GM23338 (cell line): ENCODE results near the gene SNORC. TPM values are rescaled to one million over a fixed set of nuclear protein-coding genes. Genes with fewer than 3 reads are reported as not detected.

Experiments
- ATAC-seq: fragments of 200-7000 bp; cut with Tn5 transposase; 3 replicates; pipeline ENCODE4 v1.9.1; 2020
- DNase-seq: peaks from one replicate; pipeline ENCODE4 v3.0.0-alpha.2; 2015; ENCODE audit warnings: low spot score
- H2AFZ ChIP-seq: fragments of 200-600 bp; sonication (generic); 2 replicates; pipeline ENCODE4 v1.8.0; 2016; ENCODE audit warnings: antibody characterized with exemption, mild to moderate bottlenecking, moderate library complexity
- H3F3A ChIP-seq: fragments of 200-600 bp; sonication (generic); replicated peaks from 2 replicates; pipeline ENCODE4 v1.8.0; 2017; ENCODE audit warnings: antibody characterized with exemption, mixed run types, low read depth
- H3K27ac ChIP-seq: fragments of 200-600 bp; sonication (generic); 2 replicates; pipeline ENCODE4 v1.6.1; 2016; ENCODE audit warnings: low read depth
- H3K27me3 ChIP-seq: fragments of 200-600 bp; sonication (generic); 2 replicates; pipeline ENCODE4 v1.8.0; 2016; ENCODE audit warnings: mild to moderate bottlenecking, mixed run types, moderate library complexity; ENCODE audit not compliant: insufficient read depth
- H3K36me3 ChIP-seq: fragments of 200-600 bp; sonication (generic); 2 replicates; pipeline ENCODE4 v1.8.0; 2016; ENCODE audit warnings: mild to moderate bottlenecking; ENCODE audit not compliant: insufficient read depth
- H3K4me1 ChIP-seq: fragments of 200-600 bp; sonication (generic); 2 replicates; pipeline ENCODE4 v1.8.0; 2016; ENCODE audit warnings: mild to moderate bottlenecking, moderate library complexity; ENCODE audit not compliant: insufficient read depth
- H3K4me2 ChIP-seq: fragments of 200-600 bp; sonication (generic); 2 replicates; pipeline ENCODE4 v1.7.1; 2017; ENCODE audit warnings: mixed run types
- H3K4me3 ChIP-seq: fragments of 200-600 bp; sonication (generic); 2 replicates; pipeline ENCODE4 v1.6.1; 2016; ENCODE audit warnings: mixed run types
- H3K79me2 ChIP-seq: fragments of 200-600 bp; sonication (generic); replicated peaks from 2 replicates; pipeline ENCODE4 v1.8.0; 2017; ENCODE audit warnings: mild to moderate bottlenecking; ENCODE audit not compliant: insufficient read depth
- H3K9me2 ChIP-seq: fragments of 200-600 bp; sonication (generic); 2 replicates; pipeline ENCODE4 v1.8.0; 2017; ENCODE audit not compliant: insufficient read depth
- H4K20me1 ChIP-seq: fragments of 200-600 bp; sonication (generic); replicated peaks from 2 replicates; pipeline ENCODE4 v1.8.0; 2017; ENCODE audit warnings: mild to moderate bottlenecking; ENCODE audit not compliant: insufficient read depth
- H3K27ac Mint-ChIP-seq: 2 replicates; pipeline ENCODE4 v1.8.0; 2020; ENCODE audit warnings: inconsistent platforms, mild to moderate bottlenecking, moderate library complexity, mixed read lengths
- H3K27me3 Mint-ChIP-seq: 3 replicates; pipeline ENCODE4 v1.8.0; 2022; ENCODE audit warnings: low read depth, mild to moderate bottlenecking, moderate library complexity, mixed read lengths, inconsistent platforms; ENCODE audit not compliant: insufficient read depth, poor library complexity
- H3K36me3 Mint-ChIP-seq: 3 replicates; pipeline ENCODE4 v1.8.0; 2021; ENCODE audit warnings: low read depth, mild to moderate bottlenecking, inconsistent platforms, moderate library complexity, mixed read lengths
- H3K4me1 Mint-ChIP-seq: 3 replicates; pipeline ENCODE4 v1.8.0; 2020; ENCODE audit warnings: mild to moderate bottlenecking, inconsistent platforms, mixed read lengths
- H3K4me3 Mint-ChIP-seq: 3 replicates; pipeline ENCODE4 v1.8.0; 2021; ENCODE audit warnings: moderate library complexity, mild to moderate bottlenecking, inconsistent platforms, mixed read lengths
- H3K9me3 Mint-ChIP-seq: 3 replicates; pipeline ENCODE4 v1.8.0; 2020; ENCODE audit warnings: moderate library complexity, mild to moderate bottlenecking, inconsistent platforms, mixed read lengths
- CREB1 ChIP-seq: fragments of 250-450 bp; sonication (Bioruptor Pico); IDR thresholded peaks from 2 replicates; pipeline ENCODE4 v1.5.0; 2020; ENCODE audit warnings: low read depth, mild to moderate bottlenecking, moderate library complexity
- CTCF ChIP-seq, 2 experiments: fragments of 200-600 bp in 1 of 2; sonication (generic) in 1 of 2; conservative IDR thresholded peaks; 2 replicates each; pipeline versions ENCODE4 v1.5.1 to v1.6.1; 2016 to 2017; ENCODE audit warnings: antibody characterized with exemption in 2 of 2, low read depth in 2 of 2, mild to moderate bottlenecking in 2 of 2, moderate library complexity in 1 of 2
- ETS1 ChIP-seq: IDR thresholded peaks from 2 replicates; pipeline ENCODE4 v1.6.1; 2016; ENCODE audit warnings: antibody characterized with exemption
- EZH2 ChIP-seq: fragments of 200-600 bp; sonication (generic); IDR thresholded peaks from one replicate; pipeline ENCODE4 v1.8.0; 2017; ENCODE audit warnings: antibody characterized with exemption, mild to moderate bottlenecking, low read depth; ENCODE audit not compliant: unreplicated experiment
- EZH2phosphoT487 ChIP-seq: fragments of 200-600 bp; sonication (generic); IDR thresholded peaks from one replicate; pipeline ENCODE4 v1.8.1; 2018; ENCODE audit warnings: antibody characterized with exemption; ENCODE audit not compliant: unreplicated experiment
- JUNB ChIP-seq: IDR thresholded peaks from one replicate; pipeline ENCODE4 v1.6.1; 2016; ENCODE audit warnings: antibody characterized with exemption; ENCODE audit not compliant: unreplicated experiment
- NANOG ChIP-seq: IDR thresholded peaks from 2 replicates; pipeline ENCODE4 v1.6.1; 2016; ENCODE audit warnings: antibody characterized with exemption, borderline replicate concordance
- POLR2AphosphoS5 ChIP-seq: IDR thresholded peaks from 2 replicates; pipeline ENCODE4 v1.6.1; 2016; ENCODE audit warnings: antibody characterized with exemption, low read depth
- REST ChIP-seq: IDR thresholded peaks from one replicate; pipeline ENCODE4 v1.6.1; 2018; ENCODE audit warnings: antibody characterized with exemption; ENCODE audit not compliant: unreplicated experiment
- ZNF114 ChIP-seq: fragments of 250-450 bp; sonication (Bioruptor Pico); IDR thresholded peaks from 2 replicates; pipeline ENCODE4 v1.5.0; 2020; ENCODE audit warnings: mild to moderate bottlenecking, moderate library complexity
- ZNF331 ChIP-seq: fragments of 250-450 bp; sonication (Bioruptor Pico); IDR thresholded peaks from 2 replicates; pipeline ENCODE4 v1.5.0; 2020; ENCODE audit warnings: low read depth, mild to moderate bottlenecking, moderate library complexity
- polyA plus RNA-seq: library from polyadenylated mRNA; unstranded; fragments of >200 nt; fragmentation: Nextera tagmentation; extraction: Ambion mirVana; gene quantifications from 2 replicates; pipeline ENCODE4 v1.2.1, GENCODE V29; 2016
- total RNA-seq: library from RNA; depleted of rRNA; stranded (reverse); fragments of >200 nt; shearing (Covaris generic); gene quantifications from 2 replicates; pipeline ENCODE4 v1.2.3, GENCODE V29; 2014

Gene SNORC
- total and polyA plus RNA-seq, 2 experiments from 2014 or later = 0.80 to 1.6 TPM

GRCh38 chr2:232860593-232861241 lies 9.3 kb upstream of the SNORC start (continued):
- no peak for TF ChIP-seq REST
- TF ChIP-seq NANOG = no peak
- TF ChIP-seq CTCF (conservative IDR thresholded peaks at IDR 0.05; ENCODE audit: low read depth in 2 of 2) = no peak
- no peak for TF ChIP-seq CREB1 (CRISPR knock-in tag)
- no peak for TF ChIP-seq JUNB
- TF ChIP-seq POLR2AphosphoS5 = no peak
- no peak for TF ChIP-seq ETS1
- no peak for TF ChIP-seq ZNF331 (CRISPR knock-in tag)
- no peak for TF ChIP-seq ZNF114 (CRISPR knock-in tag)
- no peak for TF ChIP-seq EZH2phosphoT487

- DNase-seq = no peak
- Mint-ChIP-seq H3K4me1 (no peaks in the 10 kb centered on the region), H3K36me3 (peaks cover 27% of the 10 kb centered on the region), H3K27me3 (no peaks in the 10 kb centered on the region), H3K4me3 (no peak overlapping the region), H3K9me3 (no peaks in the 10 kb centered on the region), H3K27ac (no peak overlapping the region)
- H3K79me2 ChIP-seq = no peaks in the 10 kb centered on the region
- no peaks in the 10 kb centered on the region for H3K9me2 ChIP-seq
- peaks cover 16% of the 10 kb centered on the region for H3K36me3 ChIP-seq
- no peaks in the 10 kb centered on the region for H3K27me3 ChIP-seq
- no peaks in the 10 kb centered on the region for H3K4me1 ChIP-seq
- no peaks in the 10 kb centered on the region for H3F3A ChIP-seq
- no peak overlapping the region for H3K4me3 ChIP-seq
- ATAC-seq = no peak
- no peak overlapping the region for H2AFZ ChIP-seq
- H4K20me1 ChIP-seq = no peaks in the 10 kb centered on the region; the same call in none of the 2 replicates
- TF ChIP-seq REST = no peak
- no peak for TF ChIP-seq ZNF114 (CRISPR knock-in tag)
- no peak for TF ChIP-seq EZH2
- TF ChIP-seq NANOG = no peak
- TF ChIP-seq ETS1 = no peak
- TF ChIP-seq JUNB = no peak
- no peak overlapping the region for H3K4me2 ChIP-seq
- no peak overlapping the region for H3K27ac ChIP-seq
Observed at GRCh38 chr2:232861353-232861752, 8.7 kb upstream of the SNORC start.
